ACHN (cell line): ENCODE data around the gene NAA80.
"Not testable (repeated sequence)": the region's sequence is repeated elsewhere in the genome, so short reads cannot be mapped to it uniquely, and the experiment has no call there.

Experiments used
- DNase-seq: peaks from one replicate; pipeline ENCODE4 v3.0.0-alpha.2; 2015
- in situ Hi-C: cut with HindIII; loops from 2 replicates; pipeline ENCODE4 v1.10.0; 2017; ENCODE audit warnings: low sequenced_read_pairs, low pct_ligation_motif_present, low pct_unique_long_range_greater_than_20kb

NAA80 gene

GRCh38 chr3:50278123-50278879 is 20.9 kb downstream of the NAA80 start:
- DNase-seq, result no peak
- in situ Hi-C loops, result no loop called here

DNA sequence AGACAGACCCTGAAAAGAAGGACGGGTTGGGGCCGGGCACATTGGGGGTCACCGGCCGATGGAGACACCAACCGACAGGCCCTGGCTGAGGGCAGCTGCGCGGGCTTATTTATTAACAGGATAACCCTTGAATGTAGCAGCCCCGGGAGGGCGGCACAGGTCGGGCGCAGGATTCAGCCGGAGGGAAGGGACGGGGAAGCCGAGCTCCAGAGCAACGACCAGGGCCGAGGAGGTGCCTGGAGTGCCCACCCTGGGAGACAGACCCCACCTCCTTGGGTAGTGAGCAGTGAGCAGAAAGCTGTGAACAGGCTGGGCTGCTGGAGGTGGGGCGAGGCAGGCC is 22.5 kb downstream of the NAA80 start:
- in situ Hi-C loops, result no loop called here
- DNase-seq, result no peak

GRCh38 chr3:50275996-50276761 is 23.0 kb downstream of the NAA80 start:
- no peak for DNase-seq
- in situ Hi-C loops, result no loop called here

DNA sequence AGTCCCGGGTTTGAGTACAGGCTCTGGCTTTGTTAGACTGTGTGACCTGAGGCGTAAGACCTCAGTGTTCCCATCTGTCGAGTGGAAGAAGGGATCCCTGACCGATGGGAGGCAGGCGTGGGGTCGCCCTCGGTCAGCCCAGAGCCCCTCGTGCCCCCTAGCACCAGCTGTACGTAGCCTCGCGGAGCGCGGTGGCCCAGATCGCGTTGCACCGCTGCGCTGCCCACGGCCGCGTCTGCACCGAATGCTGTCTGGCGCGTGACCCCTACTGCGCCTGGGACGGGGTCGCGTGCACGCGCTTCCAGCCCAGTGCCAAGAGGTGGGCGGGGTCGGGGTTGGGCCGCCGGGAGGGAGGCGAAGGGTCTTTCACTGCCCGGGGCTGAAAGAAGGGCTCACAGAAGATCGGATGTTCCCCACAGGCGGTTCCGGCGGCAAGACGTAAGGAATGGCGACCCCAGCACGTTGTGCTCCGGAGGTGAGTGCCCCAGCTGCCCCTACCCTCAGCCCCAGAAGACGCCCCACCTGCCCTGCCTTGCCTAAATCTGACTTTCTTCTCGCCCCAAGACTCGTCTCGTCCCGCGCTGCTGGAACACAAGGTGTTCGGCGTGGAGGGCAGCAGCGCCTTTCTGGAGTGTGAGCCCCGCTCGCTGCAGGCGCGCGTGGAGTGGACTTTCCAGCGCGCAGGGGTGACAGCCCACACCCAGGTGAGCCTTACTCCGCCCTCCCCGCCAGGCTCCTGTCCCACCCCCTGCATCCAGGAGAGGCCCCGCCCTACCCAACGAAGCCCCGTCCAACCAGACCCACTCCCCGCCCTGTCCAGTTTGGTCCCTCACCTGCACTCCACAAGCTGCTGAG is 23.8 kb downstream of the NAA80 start:
- DNase-seq, result no peak
- in situ Hi-C loops, result no loop called here

DNA sequence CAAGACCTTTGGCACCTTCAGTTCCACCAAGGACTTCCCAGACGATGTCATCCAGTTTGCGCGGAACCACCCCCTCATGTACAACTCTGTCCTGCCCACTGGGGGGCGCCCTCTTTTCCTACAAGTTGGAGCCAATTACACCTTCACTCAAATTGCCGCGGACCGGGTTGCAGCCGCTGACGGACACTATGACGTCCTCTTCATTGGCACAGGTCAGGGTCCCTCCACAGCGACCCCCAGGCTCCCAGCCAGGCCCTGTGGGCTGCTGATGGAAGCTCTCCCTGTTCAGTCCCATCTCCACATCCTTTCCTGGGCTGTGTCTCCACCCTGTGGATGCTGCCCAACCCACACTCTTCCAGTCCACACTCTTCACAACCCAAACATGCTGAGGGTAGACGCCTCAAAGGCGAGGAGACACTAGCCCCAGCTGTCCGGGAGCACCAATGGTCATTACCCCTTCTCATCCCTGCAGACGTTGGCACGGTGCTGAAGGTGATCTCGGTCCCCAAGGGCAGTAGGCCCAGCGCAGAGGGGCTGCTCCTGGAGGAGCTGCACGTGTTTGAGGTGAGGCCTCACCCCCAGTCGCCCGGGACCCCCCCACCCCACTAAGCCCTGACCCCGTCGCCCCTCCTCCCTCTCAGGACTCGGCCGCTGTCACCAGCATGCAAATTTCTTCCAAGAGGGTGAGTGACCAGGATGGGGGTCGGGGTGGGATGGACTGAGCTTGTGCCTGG is 24.7 kb downstream of the NAA80 start:
- in situ Hi-C loops, result no loop called here
- DNase-seq, result peak; percentile 58

DNA sequence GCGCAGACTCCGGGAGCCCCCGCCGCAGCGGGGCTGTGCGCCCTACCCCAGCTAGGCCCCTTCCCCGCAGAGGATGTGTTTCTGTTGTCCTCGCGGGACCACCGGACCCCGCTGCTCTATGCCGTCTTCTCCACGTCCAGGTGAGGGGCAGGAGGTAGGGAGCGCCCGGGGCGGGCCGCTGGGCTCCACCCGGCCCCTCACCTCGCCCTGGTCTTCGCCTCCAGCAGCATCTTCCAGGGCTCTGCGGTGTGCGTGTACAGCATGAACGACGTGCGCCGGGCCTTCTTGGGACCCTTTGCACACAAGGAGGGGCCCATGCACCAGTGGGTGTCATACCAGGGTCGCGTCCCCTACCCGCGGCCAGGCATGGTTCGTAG is 25.5 kb downstream of the NAA80 start:
- no peak for DNase-seq
- in situ Hi-C loops, result no loop called here

- in situ Hi-C loops, result no loop called here
- peak; percentile 72 for DNase-seq
Measured at GRCh38 chr3:50272911-50273688, 26.1 kb downstream of the NAA80 start.

GRCh38 chr3:50272538-50272910 is 26.7 kb downstream of the NAA80 start:
- DNase-seq, in situ Hi-C loops: not testable (repeated sequence)

GRCh38 chr3:50271314-50271936 is 27.8 kb downstream of the NAA80 start:
- DNase-seq, result no peak
- in situ Hi-C loops, result no loop called here

- no peak for DNase-seq
- in situ Hi-C loops, result no loop called here
Measured at GRCh38 chr3:50270422-50271224, 28.6 kb downstream of the NAA80 start.

GRCh38 chr3:50269977-50270413 is 29.2 kb downstream of the NAA80 start:
- peak; percentile 29 for DNase-seq
- in situ Hi-C loops, result no loop called here

GRCh38 chr3:50269460-50269859 is 29.7 kb downstream of the NAA80 start:
- in situ Hi-C loops, result no loop called here
- no peak for DNase-seq

DNA sequence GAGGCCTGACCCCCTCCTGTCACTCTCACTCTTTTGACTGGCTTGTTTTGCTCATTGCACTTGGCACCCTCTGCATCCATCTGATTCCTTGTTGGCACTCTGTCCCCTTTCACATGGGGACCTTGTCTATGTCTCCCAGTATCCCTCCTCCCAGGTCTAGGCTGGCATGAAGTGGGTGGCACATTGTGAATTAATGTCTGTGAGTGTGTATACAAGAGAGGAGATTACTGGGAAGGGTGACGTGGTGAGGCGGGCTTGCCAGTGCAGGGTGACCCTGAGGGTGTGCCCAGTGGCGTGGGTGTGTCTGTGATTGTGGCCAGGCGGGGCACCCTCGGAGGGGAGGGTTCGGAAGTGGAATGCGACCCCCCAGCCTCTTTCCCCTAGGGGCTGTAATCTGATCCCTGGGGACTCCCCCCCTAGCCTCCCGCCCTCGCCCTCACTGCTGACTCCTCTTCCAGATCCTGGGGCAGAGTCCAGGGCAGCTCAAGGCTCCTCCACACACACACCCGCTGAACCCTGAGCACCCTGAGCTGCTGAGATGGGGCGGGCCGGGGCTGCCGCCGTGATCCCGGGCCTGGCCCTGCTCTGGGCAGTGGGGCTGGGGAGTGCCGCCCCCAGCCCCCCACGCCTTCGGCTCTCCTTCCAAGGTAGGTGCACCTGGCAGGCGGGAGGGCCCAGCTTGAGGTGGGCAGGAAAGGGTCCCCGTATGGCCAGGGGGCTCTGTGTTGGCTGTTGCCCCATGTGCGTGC is 30.3 kb downstream of the NAA80 start, which contains the start of gene SEMA3B:
SEMA3B (plus strand) TSS at position 445 of the 749 bp plus-strand sequence; CDS start at position 539, 94 bp downstream.
- peak; percentile 48 for DNase-seq
- in situ Hi-C loops, result no loop called here

DNA sequence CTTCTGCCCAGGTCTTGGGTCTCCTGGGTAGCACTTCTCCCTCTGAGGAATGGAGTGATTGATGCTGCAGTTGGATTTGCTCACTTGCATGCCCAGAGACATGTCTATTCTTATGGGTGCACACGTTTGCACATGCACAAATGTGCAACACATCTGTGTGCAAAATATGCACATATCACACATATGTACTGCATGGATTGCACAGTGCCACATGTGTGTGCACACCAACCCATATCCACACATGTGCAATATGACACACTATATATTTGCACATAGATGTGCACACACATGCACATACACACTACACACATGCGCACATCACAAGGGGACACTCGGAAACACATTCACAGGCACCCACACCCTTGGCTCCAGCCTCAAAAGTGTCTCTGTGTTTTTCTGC is 30.9 kb downstream of the NAA80 start:
- no peak for DNase-seq
- in situ Hi-C loops, result no loop called here

GRCh38 chr3:50267280-50267913 is 31.8 kb downstream of the NAA80 start:
- in situ Hi-C loops, result no loop called here
- peak; percentile 21 for DNase-seq

DNA sequence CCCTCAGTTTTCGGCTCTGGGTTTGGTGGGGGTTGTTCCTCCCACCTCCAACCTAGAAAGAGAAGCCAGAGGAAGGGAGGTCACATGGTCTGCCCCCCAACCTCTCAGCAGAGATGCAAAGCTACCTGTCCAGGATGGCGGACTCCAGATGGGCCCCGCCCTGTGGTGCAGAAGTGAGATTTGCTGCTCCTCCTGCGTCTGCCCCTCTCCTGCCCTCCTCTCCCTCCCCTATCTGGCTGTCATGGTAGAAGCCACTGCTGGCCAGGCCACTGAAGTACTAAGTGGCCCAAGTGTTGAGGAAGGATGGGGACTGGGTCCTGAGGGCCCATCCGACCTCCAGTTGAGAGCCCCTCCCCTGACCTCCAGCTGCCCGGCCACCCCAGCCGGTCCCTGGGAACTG is 32.4 kb downstream of the NAA80 start:
- in situ Hi-C loops, result no loop called here
- DNase-seq, result no peak
